Lower leg skin (tissue), 3 donors: ENCODE data around the gene FRAT1.

Experiments used
- CTCF ChIP-seq, 3 donors: fragments of 450-650 bp; IDR thresholded peaks; one replicate each; pipeline ENCODE4 v1.5.1; 2016; ENCODE audit warnings: antibody characterized with exemption in 3 of 3, mild to moderate bottlenecking in 3 of 3, moderate library complexity in 2 of 3
- POLR2A ChIP-seq, 2 donors: fragments of 450-650 bp; IDR thresholded peaks; one replicate each; pipeline ENCODE4 v1.6.1; 2016 to 2017; ENCODE audit warnings: antibody characterized with exemption in 2 of 2, mild to moderate bottlenecking in 1 of 2, moderate library complexity in 1 of 2

GRCh38 chr10:97358349-97358748, 39.3 kb downstream of the FRAT1 start:
- TF ChIP-seq POLR2A (IDR thresholded peaks at IDR 0.05) (no peak), CTCF (IDR thresholded peaks at IDR 0.05) (no peak)
